HCT116 (cell line): ENCODE measurements around the gene LLGL2. TPM values are rescaled to one million over a fixed set of nuclear protein-coding genes. Genes with fewer than 3 reads are reported as not detected.
A peak's percentile ranks its signal among the peaks of the same experiment; 100 is the strongest.

Experiments used
- ATAC-seq: fragments of 200-7000 bp; cut with Tn5 transposase; 2 replicates; pipeline ENCODE4 v1.9.1; 2020; ENCODE audit warnings: mild to moderate bottlenecking, moderate library complexity
- BruUV-seq: library from RNA; stranded (reverse); fragments of 400-500 nt; replicated peaks from 2 replicates; lab custom pipeline; 2021; lab: Mats Ljungman, UMichigan
- CTCF ChIA-PET: fragments of 300-600 bp; sonication (Branson Sonifier 250); formaldehyde crosslinking; loops from one replicate; lab custom pipeline; 2021; ENCODE audit warnings: antibody characterized with exemption; lab: Charles Lee
- POLR2A ChIA-PET: fragments of 300-600, 350-600 bp; sonication (Branson Sonifier 250); formaldehyde crosslinking; loops from one replicate; lab custom pipeline; 2021; ENCODE audit warnings: antibody characterized with exemption; lab: Charles Lee
- RAD21 ChIA-PET, 2 experiments: fragments of 300-600 bp; sonication (Branson Sonifier 250); formaldehyde crosslinking; loops; one replicate each; lab custom pipeline; 2023; ENCODE audit warnings: low total read pairs in 2 of 2; ENCODE audit not compliant: uncharacterized antibody in 2 of 2, unreplicated experiment in 2 of 2, low non-redundant PET in 1 of 2; lab: Charles Lee
- DNase-seq: peaks from one replicate; pipeline ENCODE4 v3.0.0-alpha.2; 2010; ENCODE audit warnings: low read depth, low spot score
- H2AFZ ChIP-seq: fragments of 200-600 bp; shearing (Covaris generic), sonication (generic); 2 replicates; pipeline ENCODE4 v1.6.1; 2017; ENCODE audit warnings: low read depth, mixed run types, mixed read lengths, antibody characterized with exemption, low read length; ENCODE audit not compliant: poor library complexity, severe bottlenecking
- H3K27ac ChIP-seq: 2 replicates; pipeline ENCODE4 v1.5.1; 2012; ENCODE audit warnings: low read depth, low read length
- H3K27me3 ChIP-seq: fragments of 200-600 bp; sonication (generic); 2 replicates; pipeline ENCODE4 v1.6.1; 2016; ENCODE audit warnings: mixed run types, low read length, mixed read lengths; ENCODE audit not compliant: insufficient read depth
- H3K36me3 ChIP-seq, 2 experiments: fragments of 200-500 bp in 1 of 2; fragments of 200-600 bp in 1 of 2; sonication (Bioruptor generic) in 1 of 2; sonication (generic) in 1 of 2; 2 replicates each; pipeline versions ENCODE4 v1.5.1 to v1.6.1; 2014 to 2016; ENCODE audit warnings: low read length in 2 of 2, inconsistent platforms in 1 of 2, mixed read lengths in 1 of 2, mixed run types in 1 of 2; ENCODE audit not compliant: insufficient read depth in 2 of 2, control insufficient read depth in 1 of 2
- H3K4me1 ChIP-seq, 2 experiments: fragments of 200-600 bp in 1 of 2; sonication (generic) in 1 of 2; 2 replicates each; pipeline versions ENCODE4 v1.5.1 to v1.6.1; 2012 to 2017; ENCODE audit warnings: low read length in 2 of 2, inconsistent platforms in 1 of 2, mild to moderate bottlenecking in 1 of 2, mixed read lengths in 1 of 2, mixed run types in 1 of 2, moderate library complexity in 1 of 2; ENCODE audit not compliant: insufficient read depth in 2 of 2, control insufficient read depth in 1 of 2
- H3K4me2 ChIP-seq: fragments of 200-600 bp; sonication (generic); 2 replicates; pipeline ENCODE4 v1.6.1; 2017; ENCODE audit warnings: mixed run types, low read length, mixed read lengths
- H3K4me3 ChIP-seq, 2 experiments: fragments of 200-600 bp in 1 of 2; sonication (generic) in 1 of 2; replicated peaks in 1 of 2; 2 replicates each; pipeline ENCODE4 v1.5.1; 2011 to 2016; ENCODE audit warnings: low read length in 2 of 2, control low read depth in 1 of 2, low read depth in 1 of 2, mild to moderate bottlenecking in 1 of 2, mixed read lengths in 1 of 2, mixed run types in 1 of 2
- H3K79me2 ChIP-seq: fragments of 200-600 bp; sonication (generic); 2 replicates; pipeline ENCODE4 v1.6.1; 2017; ENCODE audit warnings: mild to moderate bottlenecking, mixed run types, low read length, moderate library complexity, mixed read lengths; ENCODE audit not compliant: insufficient read depth
- H3K9ac ChIP-seq: fragments of 200-600 bp; sonication (generic); 2 replicates; pipeline ENCODE4 v1.6.1; 2016; ENCODE audit warnings: low read length, mixed read lengths
- H3K9me2 ChIP-seq: fragments of 200-600 bp; sonication (generic), shearing (Covaris generic); 2 replicates; pipeline ENCODE4 v1.6.1; 2017; ENCODE audit warnings: mixed run types, mild to moderate bottlenecking, moderate library complexity; ENCODE audit not compliant: insufficient read depth
- H3K9me3 ChIP-seq, 2 experiments: fragments of 200-500 bp in 1 of 2; fragments of 200-600 bp in 1 of 2; sonication (Bioruptor generic) in 1 of 2; sonication (generic) in 1 of 2; 2 replicates each; pipeline ENCODE4 v1.6.1; 2014 to 2017; ENCODE audit warnings: low read length in 2 of 2, mixed read lengths in 2 of 2, inconsistent platforms in 1 of 2, low read depth in 1 of 2, mild to moderate bottlenecking in 1 of 2, mixed run types in 1 of 2, moderate library complexity in 1 of 2; ENCODE audit not compliant: control insufficient read depth in 1 of 2, insufficient read depth in 1 of 2
- H4K20me1 ChIP-seq: fragments of 200-600 bp; sonication (generic), shearing (Covaris generic); 2 replicates; pipeline ENCODE4 v1.6.1; 2017; ENCODE audit warnings: mixed run types, mild to moderate bottlenecking, moderate library complexity; ENCODE audit not compliant: insufficient read depth
- CEBPB ChIP-seq: IDR thresholded peaks from 2 replicates; pipeline ENCODE4 v1.6.1; 2012; ENCODE audit warnings: low read depth
- CTCF ChIP-seq, 3 experiments: fragments of 200-600 bp in 1 of 3; sonication (generic) in 1 of 3; IDR thresholded peaks in 2 of 3; conservative IDR thresholded peaks in 1 of 3; 2 replicates each; pipeline ENCODE4 v1.5.1; 2012 to 2017; ENCODE audit warnings: low read depth in 2 of 3, low read length in 2 of 3, antibody characterized with exemption in 1 of 3, borderline replicate concordance in 1 of 3, control low read depth in 1 of 3, mild to moderate bottlenecking in 1 of 3, mixed read lengths in 1 of 3, mixed run types in 1 of 3, moderate library complexity in 1 of 3; ENCODE audit not compliant: insufficient read depth in 1 of 3
- EGR1 ChIP-seq: IDR thresholded peaks from 2 replicates; pipeline ENCODE4 v1.6.1; 2012; ENCODE audit warnings: low read depth
- ELF1 ChIP-seq: IDR thresholded peaks from 2 replicates; pipeline ENCODE4 v1.6.1; 2012; ENCODE audit warnings: low read depth, borderline replicate concordance
- EZH2 ChIP-seq: fragments of 200-600 bp; sonication (generic); IDR thresholded peaks from 2 replicates; pipeline ENCODE4 v1.6.1; 2017; ENCODE audit warnings: antibody characterized with exemption, mixed run types
- FOSL1 ChIP-seq: IDR thresholded peaks from 2 replicates; pipeline ENCODE4 v1.6.1; 2012; ENCODE audit warnings: low read depth
- JUND ChIP-seq: IDR thresholded peaks from 2 replicates; pipeline ENCODE4 v1.6.1; 2012
- MAX ChIP-seq: IDR thresholded peaks from 2 replicates; pipeline ENCODE4 v1.6.1; 2012
- POLR2AphosphoS5 ChIP-seq: IDR thresholded peaks from 2 replicates; pipeline ENCODE4 v1.6.1; 2011; ENCODE audit warnings: mild to moderate bottlenecking, low read depth, low read length, moderate library complexity
- RAD21 ChIP-seq: IDR thresholded peaks from 2 replicates; pipeline ENCODE4 v1.6.1; 2012; ENCODE audit warnings: low read depth, mild to moderate bottlenecking
- SIN3A ChIP-seq: IDR thresholded peaks from 2 replicates; pipeline ENCODE4 v1.6.1; 2012; ENCODE audit warnings: low read depth
- SP1 ChIP-seq: IDR thresholded peaks from 2 replicates; pipeline ENCODE4 v1.6.1; 2012; ENCODE audit warnings: low read depth
- SRF ChIP-seq: IDR thresholded peaks from 2 replicates; pipeline ENCODE4 v1.6.1; 2012; ENCODE audit warnings: low read depth
- YY1 ChIP-seq: IDR thresholded peaks from 2 replicates; pipeline ENCODE4 v1.6.1; 2011; ENCODE audit warnings: low read length, low read depth, moderate library complexity, mild to moderate bottlenecking; ENCODE audit not compliant: insufficient replicate concordance; ENCODE audit errors: extremely low read depth
- ZNF274 ChIP-seq: fragments of 200-500 bp; sonication (Bioruptor generic); IDR thresholded peaks from 2 replicates; pipeline ENCODE4 v1.6.1; 2014; ENCODE audit warnings: mild to moderate bottlenecking, low read depth, low read length, inconsistent platforms
- intact Hi-C: fragments of 100-400 bp; cut with micrococcal nuclease; formaldehyde crosslinking; loops from 2 replicates; pipeline ENCODE4 v1.10.0; 2022
- total RNA-seq: library from RNA; stranded (reverse); gene quantifications from one replicate; pipeline ENCODE4 v1.2.1, GENCODE V29; 2021; ENCODE audit not compliant: unreplicated experiment
- TF ChIP-seq, protein P1 (sequence below): IDR thresholded peaks from 2 replicates; pipeline ENCODE4 v1.6.1; 2012; ENCODE audit warnings: low read depth

LLGL2 gene
- total RNA-seq, 1 experiment from 2014 or later = 209 TPM

DNA sequence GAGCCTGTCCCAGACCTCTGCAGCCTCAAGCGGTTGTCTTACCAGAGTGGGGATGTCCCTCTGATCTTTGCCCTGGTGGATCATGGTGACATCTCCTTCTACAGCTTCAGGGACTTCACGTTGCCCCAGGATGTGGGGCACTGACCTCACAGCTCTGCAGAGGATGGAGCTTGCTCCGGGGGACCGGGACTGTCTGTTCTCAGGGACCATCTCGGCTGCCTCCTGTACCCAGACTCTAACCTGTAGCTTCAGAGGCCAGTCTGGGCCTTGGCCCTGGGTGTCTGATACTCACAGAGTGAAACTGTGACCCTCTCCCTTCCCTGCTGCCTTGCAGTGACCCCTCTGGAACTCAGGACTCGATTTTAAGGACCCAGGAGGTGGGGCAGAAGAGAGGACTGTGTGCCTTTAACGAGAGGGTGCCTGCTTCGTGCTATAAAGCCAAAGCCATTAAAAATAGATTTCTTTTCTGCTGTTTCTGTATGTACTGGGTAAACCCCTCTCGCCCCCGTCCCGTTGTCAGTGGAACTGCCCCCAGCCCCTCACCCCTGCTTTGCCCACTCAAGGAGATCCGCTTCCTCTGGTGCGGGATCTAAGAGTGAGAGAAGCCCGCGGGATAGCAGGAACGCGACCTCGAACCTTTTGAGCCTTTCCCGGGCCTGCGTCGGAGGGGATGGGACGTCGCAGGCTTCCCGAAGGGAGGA is 1.1 kb upstream of the LLGL2 start:
- Histone ChIP-seq H3K79me2 (peaks cover 37% of the 10 kb centered on the region), H3K27ac (peak overlapping the region; percentile 98), H3K9me3 (no peaks in the 10 kb centered on the region), H3K4me2 (peak overlapping the region; percentile 98), H3K27me3 (no peaks in the 10 kb centered on the region), H3K9ac (peak overlapping the region; percentile 95), H3K4me3 (peak overlapping the region; percentile 68 to 82), H3K9me2 (no peaks in the 10 kb centered on the region), H3K36me3 (peaks cover 14 to 23% of the 10 kb centered on the region in 2 experiments), H3K4me1 (peaks cover 16 to 32% of the 10 kb centered on the region in 2 experiments), H2AFZ (no peak overlapping the region), H4K20me1 (no peaks in the 10 kb centered on the region)
- RAD21 ChIA-PET = interaction anchor here in 1 of 2 experiments (0.6 to 1.6 kb wide), 4 partner anchors 8 to 29 kb away, joined by 3 to 9 read pairs (median 3); partner anchors contain the start of gene TSEN54
- CTCF ChIA-PET = interaction anchor here (0.6 to 2.2 kb wide), 9 partner anchors 8 to 76 kb away, joined by 3 to 39 read pairs (median 4); partner anchors contain the start of gene TSEN54
- TF ChIP-seq SP1 (no peak), JUND (no peak), SRF (no peak), POLR2AphosphoS5 (no peak; the same call in 1 of the 2 replicates), EZH2 (no peak), ELF1 (no peak), CTCF (IDR thresholded peaks at IDR 0.05 in 2 of 3, conservative IDR thresholded peaks at IDR 0.05 in 1 of 3; ENCODE audit: borderline replicate concordance in 1 of 3, insufficient read depth in 1 of 3, low read depth in 2 of 3, low read length in 2 of 3) (no peak), EGR1 (no peak), SIN3A (no peak), CEBPB (no peak), FOSL1 (no peak), MAX (no peak), ZNF274 (no peak), YY1 (no peak), RAD21 (no peak)
- TF ChIP-seq, protein P1, sequence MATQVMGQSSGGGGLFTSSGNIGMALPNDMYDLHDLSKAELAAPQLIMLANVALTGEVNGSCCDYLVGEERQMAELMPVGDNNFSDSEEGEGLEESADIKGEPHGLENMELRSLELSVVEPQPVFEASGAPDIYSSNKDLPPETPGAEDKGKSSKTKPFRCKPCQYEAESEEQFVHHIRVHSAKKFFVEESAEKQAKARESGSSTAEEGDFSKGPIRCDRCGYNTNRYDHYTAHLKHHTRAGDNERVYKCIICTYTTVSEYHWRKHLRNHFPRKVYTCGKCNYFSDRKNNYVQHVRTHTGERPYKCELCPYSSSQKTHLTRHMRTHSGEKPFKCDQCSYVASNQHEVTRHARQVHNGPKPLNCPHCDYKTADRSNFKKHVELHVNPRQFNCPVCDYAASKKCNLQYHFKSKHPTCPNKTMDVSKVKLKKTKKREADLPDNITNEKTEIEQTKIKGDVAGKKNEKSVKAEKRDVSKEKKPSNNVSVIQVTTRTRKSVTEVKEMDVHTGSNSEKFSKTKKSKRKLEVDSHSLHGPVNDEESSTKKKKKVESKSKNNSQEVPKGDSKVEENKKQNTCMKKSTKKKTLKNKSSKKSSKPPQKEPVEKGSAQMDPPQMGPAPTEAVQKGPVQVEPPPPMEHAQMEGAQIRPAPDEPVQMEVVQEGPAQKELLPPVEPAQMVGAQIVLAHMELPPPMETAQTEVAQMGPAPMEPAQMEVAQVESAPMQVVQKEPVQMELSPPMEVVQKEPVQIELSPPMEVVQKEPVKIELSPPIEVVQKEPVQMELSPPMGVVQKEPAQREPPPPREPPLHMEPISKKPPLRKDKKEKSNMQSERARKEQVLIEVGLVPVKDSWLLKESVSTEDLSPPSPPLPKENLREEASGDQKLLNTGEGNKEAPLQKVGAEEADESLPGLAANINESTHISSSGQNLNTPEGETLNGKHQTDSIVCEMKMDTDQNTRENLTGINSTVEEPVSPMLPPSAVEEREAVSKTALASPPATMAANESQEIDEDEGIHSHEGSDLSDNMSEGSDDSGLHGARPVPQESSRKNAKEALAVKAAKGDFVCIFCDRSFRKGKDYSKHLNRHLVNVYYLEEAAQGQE = no peak
- ATAC-seq = no peak
- POLR2A ChIA-PET = interaction anchor here (1.2 to 1.5 kb wide), 2 partner anchors 8 to 25 kb away, joined by 5 to 15 read pairs; partner anchors contain the start of gene TSEN54
- intact Hi-C loops = no loop called here
- TSS peak; percentile 74 for BruUV-seq
- DNase-seq = no peak
